HCT116 (cell line): ENCODE data around the gene GRID2IP. TPM values are rescaled to one million over a fixed set of nuclear protein-coding genes. Genes with fewer than 3 reads are reported as not detected.

Experiments
- ATAC-seq: fragments of 200-7000 bp; cut with Tn5 transposase; 2 replicates; pipeline ENCODE4 v1.9.1; 2020; ENCODE audit warnings: mild to moderate bottlenecking, moderate library complexity
- BruUV-seq: library from RNA; stranded (reverse); fragments of 400-500 nt; replicated peaks from 2 replicates; lab custom pipeline; 2021; lab: Mats Ljungman, UMichigan
- CTCF ChIA-PET: fragments of 300-600 bp; sonication (Branson Sonifier 250); formaldehyde crosslinking; loops from one replicate; lab custom pipeline; 2021; ENCODE audit warnings: antibody characterized with exemption; lab: Charles Lee
- POLR2A ChIA-PET: fragments of 300-600, 350-600 bp; sonication (Branson Sonifier 250); formaldehyde crosslinking; loops from one replicate; lab custom pipeline; 2021; ENCODE audit warnings: antibody characterized with exemption; lab: Charles Lee
- RAD21 ChIA-PET, 2 experiments: fragments of 300-600 bp; sonication (Branson Sonifier 250); formaldehyde crosslinking; loops; one replicate each; lab custom pipeline; 2023; ENCODE audit warnings: low total read pairs in 2 of 2; ENCODE audit not compliant: uncharacterized antibody in 2 of 2, unreplicated experiment in 2 of 2, low non-redundant PET in 1 of 2; lab: Charles Lee
- DNase-seq: peaks from one replicate; pipeline ENCODE4 v3.0.0-alpha.2; 2010; ENCODE audit warnings: low read depth, low spot score
- H2AFZ ChIP-seq: fragments of 200-600 bp; shearing (Covaris generic), sonication (generic); 2 replicates; pipeline ENCODE4 v1.6.1; 2017; ENCODE audit warnings: low read depth, mixed run types, mixed read lengths, antibody characterized with exemption, low read length; ENCODE audit not compliant: poor library complexity, severe bottlenecking
- H3K27ac ChIP-seq: 2 replicates; pipeline ENCODE4 v1.5.1; 2012; ENCODE audit warnings: low read depth, low read length
- H3K27me3 ChIP-seq: fragments of 200-600 bp; sonication (generic); 2 replicates; pipeline ENCODE4 v1.6.1; 2016; ENCODE audit warnings: mixed run types, low read length, mixed read lengths; ENCODE audit not compliant: insufficient read depth
- H3K36me3 ChIP-seq, 2 experiments: fragments of 200-500 bp in 1 of 2; fragments of 200-600 bp in 1 of 2; sonication (Bioruptor generic) in 1 of 2; sonication (generic) in 1 of 2; 2 replicates each; pipeline versions ENCODE4 v1.5.1 to v1.6.1; 2014 to 2016; ENCODE audit warnings: low read length in 2 of 2, inconsistent platforms in 1 of 2, mixed read lengths in 1 of 2, mixed run types in 1 of 2; ENCODE audit not compliant: insufficient read depth in 2 of 2, control insufficient read depth in 1 of 2
- H3K4me1 ChIP-seq, 2 experiments: fragments of 200-600 bp in 1 of 2; sonication (generic) in 1 of 2; 2 replicates each; pipeline versions ENCODE4 v1.5.1 to v1.6.1; 2012 to 2017; ENCODE audit warnings: low read length in 2 of 2, inconsistent platforms in 1 of 2, mild to moderate bottlenecking in 1 of 2, mixed read lengths in 1 of 2, mixed run types in 1 of 2, moderate library complexity in 1 of 2; ENCODE audit not compliant: insufficient read depth in 2 of 2, control insufficient read depth in 1 of 2
- H3K4me2 ChIP-seq: fragments of 200-600 bp; sonication (generic); 2 replicates; pipeline ENCODE4 v1.6.1; 2017; ENCODE audit warnings: mixed run types, low read length, mixed read lengths
- H3K4me3 ChIP-seq, 2 experiments: fragments of 200-600 bp in 1 of 2; sonication (generic) in 1 of 2; replicated peaks in 1 of 2; 2 replicates each; pipeline ENCODE4 v1.5.1; 2011 to 2016; ENCODE audit warnings: low read length in 2 of 2, control low read depth in 1 of 2, low read depth in 1 of 2, mild to moderate bottlenecking in 1 of 2, mixed read lengths in 1 of 2, mixed run types in 1 of 2
- H3K79me2 ChIP-seq: fragments of 200-600 bp; sonication (generic); 2 replicates; pipeline ENCODE4 v1.6.1; 2017; ENCODE audit warnings: mild to moderate bottlenecking, mixed run types, low read length, moderate library complexity, mixed read lengths; ENCODE audit not compliant: insufficient read depth
- H3K9ac ChIP-seq: fragments of 200-600 bp; sonication (generic); 2 replicates; pipeline ENCODE4 v1.6.1; 2016; ENCODE audit warnings: low read length, mixed read lengths
- H3K9me2 ChIP-seq: fragments of 200-600 bp; sonication (generic), shearing (Covaris generic); 2 replicates; pipeline ENCODE4 v1.6.1; 2017; ENCODE audit warnings: mixed run types, mild to moderate bottlenecking, moderate library complexity; ENCODE audit not compliant: insufficient read depth
- H3K9me3 ChIP-seq, 2 experiments: fragments of 200-500 bp in 1 of 2; fragments of 200-600 bp in 1 of 2; sonication (Bioruptor generic) in 1 of 2; sonication (generic) in 1 of 2; 2 replicates each; pipeline ENCODE4 v1.6.1; 2014 to 2017; ENCODE audit warnings: low read length in 2 of 2, mixed read lengths in 2 of 2, inconsistent platforms in 1 of 2, low read depth in 1 of 2, mild to moderate bottlenecking in 1 of 2, mixed run types in 1 of 2, moderate library complexity in 1 of 2; ENCODE audit not compliant: control insufficient read depth in 1 of 2, insufficient read depth in 1 of 2
- H4K20me1 ChIP-seq: fragments of 200-600 bp; sonication (generic), shearing (Covaris generic); 2 replicates; pipeline ENCODE4 v1.6.1; 2017; ENCODE audit warnings: mixed run types, mild to moderate bottlenecking, moderate library complexity; ENCODE audit not compliant: insufficient read depth
- CBX3 ChIP-seq: IDR thresholded peaks from 2 replicates; pipeline ENCODE4 v1.6.1; 2012; ENCODE audit warnings: low read depth
- CEBPB ChIP-seq: IDR thresholded peaks from 2 replicates; pipeline ENCODE4 v1.6.1; 2012; ENCODE audit warnings: low read depth
- ELF1 ChIP-seq: IDR thresholded peaks from 2 replicates; pipeline ENCODE4 v1.6.1; 2012; ENCODE audit warnings: low read depth, borderline replicate concordance
- EZH2phosphoT487 ChIP-seq: fragments of 200-600 bp; IDR thresholded peaks from 2 replicates; pipeline ENCODE4 v1.6.1; 2018; ENCODE audit warnings: antibody characterized with exemption, borderline replicate concordance
- FOSL1 ChIP-seq: IDR thresholded peaks from 2 replicates; pipeline ENCODE4 v1.6.1; 2012; ENCODE audit warnings: low read depth
- RAD21 ChIP-seq: IDR thresholded peaks from 2 replicates; pipeline ENCODE4 v1.6.1; 2012; ENCODE audit warnings: low read depth, mild to moderate bottlenecking
- SIN3A ChIP-seq: IDR thresholded peaks from 2 replicates; pipeline ENCODE4 v1.6.1; 2012; ENCODE audit warnings: low read depth
- SRF ChIP-seq: IDR thresholded peaks from 2 replicates; pipeline ENCODE4 v1.6.1; 2012; ENCODE audit warnings: low read depth
- TCF7L2 ChIP-seq: IDR thresholded peaks from 2 replicates; pipeline ENCODE4 v1.7.0; 2011; ENCODE audit warnings: borderline replicate concordance, inconsistent platforms; ENCODE audit not compliant: insufficient read depth, insufficient read length; ENCODE audit errors: extremely low read depth
- YY1 ChIP-seq: IDR thresholded peaks from 2 replicates; pipeline ENCODE4 v1.6.1; 2011; ENCODE audit warnings: low read length, low read depth, moderate library complexity, mild to moderate bottlenecking; ENCODE audit not compliant: insufficient replicate concordance; ENCODE audit errors: extremely low read depth
- ZBTB33 ChIP-seq: IDR thresholded peaks from 2 replicates; pipeline ENCODE4 v1.6.1; 2011; ENCODE audit warnings: mild to moderate bottlenecking, low read length, moderate library complexity; ENCODE audit not compliant: insufficient replicate concordance; ENCODE audit errors: extremely low read depth
- ZFX ChIP-seq: fragments of 450-650 bp; IDR thresholded peaks from 2 replicates; pipeline ENCODE4 v1.6.1; 2017
- ZNF274 ChIP-seq: fragments of 200-500 bp; sonication (Bioruptor generic); IDR thresholded peaks from 2 replicates; pipeline ENCODE4 v1.6.1; 2014; ENCODE audit warnings: mild to moderate bottlenecking, low read depth, low read length, inconsistent platforms
- intact Hi-C: fragments of 100-400 bp; cut with micrococcal nuclease; formaldehyde crosslinking; loops from 2 replicates; pipeline ENCODE4 v1.10.0; 2022
- total RNA-seq: library from RNA; stranded (reverse); gene quantifications from one replicate; pipeline ENCODE4 v1.2.1, GENCODE V29; 2021; ENCODE audit not compliant: unreplicated experiment

The GRID2IP gene
- total RNA-seq, 1 experiment from 2014 or later, result 3.2 TPM

GRCh38 chr7:6565655-6566054 lies 14.4 kb upstream of the GRID2IP start (continued):
- TF ChIP-seq CEBPB (no peak), FOSL1 (no peak), ZFX (no peak), YY1 (no peak), ZBTB33 (no peak), SIN3A (no peak), EZH2phosphoT487 (no peak), ZNF274 (no peak)
- TF ChIP-seq, all 23 proteins: peak for 0

GRCh38 chr7:6563936-6564770 lies 12.9 kb upstream of the GRID2IP start:
- Histone ChIP-seq H3K9me2 (no peaks in the 10 kb centered on the region), H3K27me3 (no peaks in the 10 kb centered on the region), H2AFZ (no peak overlapping the region), H4K20me1 (no peaks in the 10 kb centered on the region), H3K4me3 (no peak overlapping the region), H3K27ac (no peak overlapping the region), H3K9ac (no peak overlapping the region), H3K36me3 (no peaks in the 10 kb centered on the region), H3K79me2 (no peaks in the 10 kb centered on the region), H3K9me3 (no peaks in the 10 kb centered on the region), H3K4me1 (peaks cover 0 to 1% of the 10 kb centered on the region in 2 experiments; a peak in 2 of 4 replicates), H3K4me2 (no peak overlapping the region)
- RAD21 ChIA-PET, result no interaction called here
- ATAC-seq (no peak), DNase-seq (no peak)
- no TSS peak for BruUV-seq
- intact Hi-C loops, result no loop called here
- TF ChIP-seq CEBPB (no peak), TCF7L2 (no peak), SIN3A (no peak), SRF (no peak), RAD21 (no peak), CBX3 (no peak), ELF1 (no peak), ZFX (no peak)
- POLR2A ChIA-PET, result no interaction called here
- CTCF ChIA-PET, result no interaction called here
